ENCODE results near the gene KCNN2. TPM values are rescaled to one million over a fixed set of nuclear protein-coding genes. Genes with fewer than 3 reads are reported as not detected.

The KCNN2 gene
- total and polyA plus RNA-seq, 9 of the 15 experiments (the other 6 are each of a cell fraction or from before 2014, with no cell fraction given), result 0.07 TPM; not detected in 8

DNA sequence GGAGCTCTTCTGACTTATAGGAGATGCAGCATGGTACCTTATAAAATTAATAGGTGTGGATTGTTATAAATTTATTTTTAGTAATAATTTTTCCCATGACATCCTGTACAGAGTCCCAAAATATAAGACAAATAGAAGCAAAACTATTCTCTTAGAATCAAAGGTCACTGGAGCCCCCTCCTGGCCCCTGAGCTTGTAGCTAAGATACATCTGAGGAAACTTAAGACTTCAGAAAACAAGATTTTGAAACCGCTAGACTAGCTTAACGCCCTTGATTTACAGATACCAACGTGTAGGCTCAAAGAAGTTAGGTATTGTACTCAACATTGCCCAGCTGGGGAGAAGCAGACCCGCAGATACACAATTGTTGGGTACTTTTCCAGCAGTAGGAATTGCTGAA is 45.7 kb upstream of the KCNN2 start:
- no peaks in the 10 kb centered on the region; the same call in 1 of the 2 replicates for H3K9me3 ChIP-seq (replicated peaks; ENCODE audit: control insufficient read depth, insufficient read depth, low read depth, low read length)
- FAIRE-seq (no peak), DNase-seq (ENCODE audit: extremely low read depth in 1 of 4, low spot score in 3 of 4) (no peak), ATAC-seq (no peak)
- ChIA-PET CTCF (ENCODE audit: low intra/inter-chr PET ratio) (no interaction called here), POLR2A (no interaction called here)
- no peaks in the 10 kb centered on the region for H3K36me3 ChIP-seq (ENCODE audit: control insufficient read depth, insufficient read depth, low read length)
- H3K4me3 ChIP-seq, result no peak overlapping the region
- in situ Hi-C loops (cut with MboI), result no loop called here
- H3K27me3 ChIP-seq (ENCODE audit: control insufficient read depth in 2 of 2, insufficient read depth in 2 of 2, low read length in 2 of 2), result no peaks in the 10 kb centered on the region
- BruUV-seq (replicated peaks), result no TSS peak
- no peaks in the 10 kb centered on the region for H3K79me2 ChIP-seq (ENCODE audit: control insufficient read depth, insufficient read depth, low read length)
- intact Hi-C loops (cut with micrococcal nuclease), result no loop called here
- no peak overlapping the region for H2AFZ ChIP-seq (ENCODE audit: low read depth, low read length)
- H3K4me2 ChIP-seq (ENCODE audit: insufficient read depth, low read length), result no peak overlapping the region
- no peaks in the 10 kb centered on the region for H4K20me1 ChIP-seq (replicated peaks; ENCODE audit: control insufficient read depth, insufficient read depth, low read length)
- no peak overlapping the region for H3K27ac ChIP-seq (ENCODE audit: extremely low read depth, low read depth, low read length)
- no peaks in the 10 kb centered on the region for H3K9me1 ChIP-seq (ENCODE audit: control insufficient read depth, insufficient read depth, low read length)
- 0% methylated on average over 4 of the region's 4 CpGs for WGBS (ENCODE audit: insufficient coverage, low coverage, missing lambda C conversion rate)
- no peak overlapping the region for H3K9ac ChIP-seq (ENCODE audit: insufficient read depth in 1 of 2, low read depth in 2 of 2, low read length in 2 of 2)
- no peaks in the 10 kb centered on the region for H3K4me1 ChIP-seq (replicated peaks in 1 of 2; ENCODE audit: control insufficient read depth in 2 of 2, insufficient read depth in 2 of 2, low read length in 2 of 2)
- no peak for TF ChIP-seq CBFA2T3 (IDR thresholded peaks at IDR 0.05)
- no peak for TF ChIP-seq JUNB (CRISPR knock-in tag; conservative IDR thresholded peaks at IDR 0.05)
- no peak for TF ChIP-seq SMARCB1 (IDR thresholded peaks at IDR 0.05; ENCODE audit: insufficient read length, low read depth)
- TF ChIP-seq HDAC6 (IDR thresholded peaks at IDR 0.05; ENCODE audit: low read depth, low read length), result no peak
- no peak for TF ChIP-seq RFX5 (IDR thresholded peaks at IDR 0.05; ENCODE audit: low read depth, low read length)
- TF ChIP-seq, protein P1, sequence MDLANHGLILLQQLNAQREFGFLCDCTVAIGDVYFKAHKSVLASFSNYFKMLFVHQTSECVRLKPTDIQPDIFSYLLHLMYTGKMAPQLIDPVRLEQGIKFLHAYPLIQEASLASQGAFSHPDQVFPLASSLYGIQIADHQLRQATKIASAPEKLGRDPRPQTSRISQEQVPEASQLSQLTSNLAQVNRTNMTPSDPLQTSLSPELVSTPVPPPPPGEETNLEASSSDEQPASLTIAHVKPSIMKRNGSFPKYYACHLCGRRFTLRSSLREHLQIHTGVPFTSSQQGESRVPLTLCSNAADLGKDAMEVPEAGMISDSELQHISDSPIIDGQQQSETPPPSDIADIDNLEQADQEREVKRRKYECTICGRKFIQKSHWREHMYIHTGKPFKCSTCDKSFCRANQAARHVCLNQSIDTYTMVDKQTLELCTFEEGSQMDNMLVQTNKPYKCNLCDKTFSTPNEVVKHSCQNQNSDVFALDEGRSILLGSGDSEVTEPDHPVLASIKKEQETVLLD (IDR thresholded peaks at IDR 0.05), result no peak
- TF ChIP-seq, protein P2, sequence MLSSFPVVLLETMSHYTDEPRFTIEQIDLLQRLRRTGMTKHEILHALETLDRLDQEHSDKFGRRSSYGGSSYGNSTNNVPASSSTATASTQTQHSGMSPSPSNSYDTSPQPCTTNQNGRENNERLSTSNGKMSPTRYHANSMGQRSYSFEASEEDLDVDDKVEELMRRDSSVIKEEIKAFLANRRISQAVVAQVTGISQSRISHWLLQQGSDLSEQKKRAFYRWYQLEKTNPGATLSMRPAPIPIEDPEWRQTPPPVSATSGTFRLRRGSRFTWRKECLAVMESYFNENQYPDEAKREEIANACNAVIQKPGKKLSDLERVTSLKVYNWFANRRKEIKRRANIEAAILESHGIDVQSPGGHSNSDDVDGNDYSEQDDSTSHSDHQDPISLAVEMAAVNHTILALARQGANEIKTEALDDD (IDR thresholded peaks at IDR 0.05), result no peak
- no peak for TF ChIP-seq ZBTB1 (CRISPR knock-in tag; IDR thresholded peaks at IDR 0.05; ENCODE audit: borderline replicate concordance, low read depth)
- no peak for TF ChIP-seq FOXA3 (CRISPR knock-in tag; conservative IDR thresholded peaks at IDR 0.05 in 1 of 2, IDR thresholded peaks at IDR 0.05 in 1 of 2)
- no peak for TF ChIP-seq SMAD2 (IDR thresholded peaks at IDR 0.05; ENCODE audit: low read depth, low read length)
- TF ChIP-seq ASH1L (IDR thresholded peaks at IDR 0.05; ENCODE audit: borderline replicate concordance, low read depth, partially characterized antibody), result no peak
- no peak for TF ChIP-seq TCFL5 (CRISPR knock-in tag; conservative IDR thresholded peaks at IDR 0.05)
- no peak for TF ChIP-seq MYBL2 (IDR thresholded peaks at IDR 0.05; ENCODE audit: low read depth)
- no peak for TF ChIP-seq MYBL2 (CRISPR knock-in tag; IDR thresholded peaks at IDR 0.05; ENCODE audit: borderline replicate concordance)
- TF ChIP-seq, protein P3, sequence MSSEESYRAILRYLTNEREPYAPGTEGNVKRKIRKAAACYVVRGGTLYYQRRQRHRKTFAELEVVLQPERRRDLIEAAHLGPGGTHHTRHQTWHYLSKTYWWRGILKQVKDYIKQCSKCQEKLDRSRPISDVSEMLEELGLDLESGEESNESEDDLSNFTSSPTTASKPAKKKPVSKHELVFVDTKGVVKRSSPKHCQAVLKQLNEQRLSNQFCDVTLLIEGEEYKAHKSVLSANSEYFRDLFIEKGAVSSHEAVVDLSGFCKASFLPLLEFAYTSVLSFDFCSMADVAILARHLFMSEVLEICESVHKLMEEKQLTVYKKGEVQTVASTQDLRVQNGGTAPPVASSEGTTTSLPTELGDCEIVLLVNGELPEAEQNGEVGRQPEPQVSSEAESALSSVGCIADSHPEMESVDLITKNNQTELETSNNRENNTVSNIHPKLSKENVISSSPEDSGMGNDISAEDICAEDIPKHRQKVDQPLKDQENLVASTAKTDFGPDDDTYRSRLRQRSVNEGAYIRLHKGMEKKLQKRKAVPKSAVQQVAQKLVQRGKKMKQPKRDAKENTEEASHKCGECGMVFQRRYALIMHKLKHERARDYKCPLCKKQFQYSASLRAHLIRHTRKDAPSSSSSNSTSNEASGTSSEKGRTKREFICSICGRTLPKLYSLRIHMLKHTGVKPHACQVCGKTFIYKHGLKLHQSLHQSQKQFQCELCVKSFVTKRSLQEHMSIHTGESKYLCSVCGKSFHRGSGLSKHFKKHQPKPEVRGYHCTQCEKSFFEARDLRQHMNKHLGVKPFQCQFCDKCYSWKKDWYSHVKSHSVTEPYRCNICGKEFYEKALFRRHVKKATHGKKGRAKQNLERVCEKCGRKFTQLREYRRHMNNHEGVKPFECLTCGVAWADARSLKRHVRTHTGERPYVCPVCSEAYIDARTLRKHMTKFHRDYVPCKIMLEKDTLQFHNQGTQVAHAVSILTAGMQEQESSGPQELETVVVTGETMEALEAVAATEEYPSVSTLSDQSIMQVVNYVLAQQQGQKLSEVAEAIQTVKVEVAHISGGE (CRISPR knock-in tag; IDR thresholded peaks at IDR 0.05), result no peak
- TF ChIP-seq, protein P4, sequence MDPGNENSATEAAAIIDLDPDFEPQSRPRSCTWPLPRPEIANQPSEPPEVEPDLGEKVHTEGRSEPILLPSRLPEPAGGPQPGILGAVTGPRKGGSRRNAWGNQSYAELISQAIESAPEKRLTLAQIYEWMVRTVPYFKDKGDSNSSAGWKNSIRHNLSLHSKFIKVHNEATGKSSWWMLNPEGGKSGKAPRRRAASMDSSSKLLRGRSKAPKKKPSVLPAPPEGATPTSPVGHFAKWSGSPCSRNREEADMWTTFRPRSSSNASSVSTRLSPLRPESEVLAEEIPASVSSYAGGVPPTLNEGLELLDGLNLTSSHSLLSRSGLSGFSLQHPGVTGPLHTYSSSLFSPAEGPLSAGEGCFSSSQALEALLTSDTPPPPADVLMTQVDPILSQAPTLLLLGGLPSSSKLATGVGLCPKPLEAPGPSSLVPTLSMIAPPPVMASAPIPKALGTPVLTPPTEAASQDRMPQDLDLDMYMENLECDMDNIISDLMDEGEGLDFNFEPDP (CRISPR knock-in tag; IDR thresholded peaks at IDR 0.05), result no peak

All from K562 (cell line).